ENCODE measurements around the gene ADAT1. TPM values are rescaled to one million over a fixed set of nuclear protein-coding genes. Genes with fewer than 3 reads are reported as not detected.

Gene ADAT1
- total RNA-seq, 4 donors from 2014 or later = 36.8 to 72.3 (median 50.7) TPM

DNA sequence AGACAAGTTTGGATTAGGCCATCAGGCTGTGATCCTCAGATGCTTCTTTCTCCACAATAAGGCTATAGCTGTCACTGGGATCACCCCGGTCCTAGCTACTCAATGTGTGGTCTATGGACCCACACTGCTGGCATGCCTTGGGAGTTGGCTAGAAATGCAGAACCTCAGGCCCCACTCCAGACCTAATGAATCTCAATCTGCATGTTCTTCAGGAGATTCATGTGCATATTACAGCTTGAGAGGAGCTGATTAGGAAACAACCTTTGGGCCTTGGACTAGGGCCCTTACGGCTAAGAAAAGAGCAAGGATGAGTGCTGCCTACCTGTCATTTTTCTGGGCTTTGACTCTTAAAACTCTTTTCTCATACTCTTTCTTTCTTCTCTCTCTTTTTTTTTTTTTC, 7.5 kb downstream of the ADAT1 start:
- no peaks in the 10 kb centered on the region for H3K27me3 ChIP-seq
- no peak for DNase-seq
- TF ChIP-seq, protein P1, sequence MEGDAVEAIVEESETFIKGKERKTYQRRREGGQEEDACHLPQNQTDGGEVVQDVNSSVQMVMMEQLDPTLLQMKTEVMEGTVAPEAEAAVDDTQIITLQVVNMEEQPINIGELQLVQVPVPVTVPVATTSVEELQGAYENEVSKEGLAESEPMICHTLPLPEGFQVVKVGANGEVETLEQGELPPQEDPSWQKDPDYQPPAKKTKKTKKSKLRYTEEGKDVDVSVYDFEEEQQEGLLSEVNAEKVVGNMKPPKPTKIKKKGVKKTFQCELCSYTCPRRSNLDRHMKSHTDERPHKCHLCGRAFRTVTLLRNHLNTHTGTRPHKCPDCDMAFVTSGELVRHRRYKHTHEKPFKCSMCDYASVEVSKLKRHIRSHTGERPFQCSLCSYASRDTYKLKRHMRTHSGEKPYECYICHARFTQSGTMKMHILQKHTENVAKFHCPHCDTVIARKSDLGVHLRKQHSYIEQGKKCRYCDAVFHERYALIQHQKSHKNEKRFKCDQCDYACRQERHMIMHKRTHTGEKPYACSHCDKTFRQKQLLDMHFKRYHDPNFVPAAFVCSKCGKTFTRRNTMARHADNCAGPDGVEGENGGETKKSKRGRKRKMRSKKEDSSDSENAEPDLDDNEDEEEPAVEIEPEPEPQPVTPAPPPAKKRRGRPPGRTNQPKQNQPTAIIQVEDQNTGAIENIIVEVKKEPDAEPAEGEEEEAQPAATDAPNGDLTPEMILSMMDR (IDR thresholded peaks at IDR 0.05) = no peak
- TF ChIP-seq POLR2A (IDR thresholded peaks at IDR 0.05) = no peak
- H3K4me1 ChIP-seq = no peaks in the 10 kb centered on the region
- H3K9me3 ChIP-seq = no peaks in the 10 kb centered on the region
- intact Hi-C loops (cut with DNase I) = no loop called here
- H3K27ac ChIP-seq = no peak overlapping the region
- 98% methylated on average over 2 of the region's 2 CpGs for WGBS, 2 donors
- H3K4me3 ChIP-seq (replicated peaks in 1 of 3) = no peak overlapping the region
- peaks cover 10 to 43% of the 10 kb centered on the region in 2 donors for H3K36me3 ChIP-seq

- no peak for DNase-seq
- intact Hi-C loops (cut with DNase I) = no loop called here
- H3K27ac ChIP-seq = no peak overlapping the region
- no peaks in the 10 kb centered on the region for H3K4me1 ChIP-seq
- WGBS, 2 donors = 92 to 98% methylated on average over 4 of the region's 4 CpGs
- TF ChIP-seq, protein P1 (IDR thresholded peaks at IDR 0.05) = no peak
- TF ChIP-seq POLR2A (IDR thresholded peaks at IDR 0.05) = no peak
- H3K9me3 ChIP-seq = no peaks in the 10 kb centered on the region
- H3K36me3 ChIP-seq = peaks cover 10 to 43% of the 10 kb centered on the region in 2 donors
- no peaks in the 10 kb centered on the region for H3K27me3 ChIP-seq
- H3K4me3 ChIP-seq (replicated peaks in 1 of 3) = no peak overlapping the region
Measured at GRCh38 chr16:75614066-75614897, 8.8 kb downstream of the ADAT1 start.

DNA sequence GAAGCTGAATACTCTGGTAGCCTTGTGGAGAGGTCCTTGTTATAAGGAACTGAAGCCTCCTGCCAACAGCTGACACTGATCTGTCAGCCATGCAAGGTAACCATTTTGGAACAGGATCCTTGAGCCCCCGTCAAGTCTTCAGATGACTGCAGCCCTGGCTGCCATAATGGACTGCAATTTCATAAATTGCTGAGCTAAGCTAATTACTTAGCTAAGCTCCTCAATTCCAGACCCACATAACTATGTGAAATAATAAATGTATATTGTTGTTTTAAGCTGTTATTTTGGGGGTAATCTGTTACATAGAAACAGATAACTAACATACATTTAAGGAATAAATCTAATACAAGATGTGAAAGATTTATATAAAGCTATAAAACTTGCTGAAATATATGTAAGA, 16.6 kb downstream of the ADAT1 start:
- DNase-seq = no peak
- H3K36me3 ChIP-seq = peaks cover 30 to 36% of the 10 kb centered on the region in 2 donors
- no peaks in the 10 kb centered on the region for H3K9me3 ChIP-seq
- no peaks in the 10 kb centered on the region for H3K4me1 ChIP-seq
- no peaks in the 10 kb centered on the region for H3K27me3 ChIP-seq
- H3K27ac ChIP-seq = no peak overlapping the region
- intact Hi-C loops (cut with DNase I) = no loop called here
- no peak overlapping the region for H3K4me3 ChIP-seq (replicated peaks in 1 of 3)
- TF ChIP-seq, protein P1 (IDR thresholded peaks at IDR 0.05) = no peak
- TF ChIP-seq POLR2A (IDR thresholded peaks at IDR 0.05) = no peak
- WGBS, 2 donors = 89 to 100% methylated on average over 1 of the region's 1 CpG

GRCh38 chr16:75603241-75603640, 19.8 kb downstream of the ADAT1 start:
- peaks cover 35 to 43% of the 10 kb centered on the region in 2 donors for H3K36me3 ChIP-seq
- no peaks in the 10 kb centered on the region for H3K27me3 ChIP-seq
- intact Hi-C loops (cut with DNase I) = no loop called here
- TF ChIP-seq POLR2A (IDR thresholded peaks at IDR 0.05) = no peak
- TF ChIP-seq, protein P1 (IDR thresholded peaks at IDR 0.05) = no peak
- no peak overlapping the region for H3K4me3 ChIP-seq (replicated peaks in 1 of 3)
- no peaks in the 10 kb centered on the region for H3K9me3 ChIP-seq
- 92% methylated on average over 4 of the region's 4 CpGs for WGBS, 2 donors
- no peaks in the 10 kb centered on the region for H3K4me1 ChIP-seq
- H3K27ac ChIP-seq = no peak overlapping the region
- no peak for DNase-seq
